Astrocyte of the spinal cord (primary cell): ENCODE results near the gene RACK1.

Source experiments
- DNase-seq: peaks from one replicate; pipeline ENCODE4 v3.0.0; 2011; ENCODE audit warnings: low read depth, low spot score
- H3K4me3 ChIP-seq: 2 replicates; pipeline ENCODE4 v1.5.1; 2011; ENCODE audit warnings: low read depth, mild to moderate bottlenecking, low read length, moderate library complexity
- in situ Hi-C: cut with HindIII; loops from 2 replicates; pipeline ENCODE4 v1.10.0; 2017; ENCODE audit warnings: low sequenced_read_pairs
- TF ChIP-seq, protein P1 (sequence below): IDR thresholded peaks from 2 replicates; pipeline ENCODE4 v1.5.1; 2012; ENCODE audit warnings: low read depth, mild to moderate bottlenecking, low read length, inconsistent platforms

RACK1 gene

DNA sequence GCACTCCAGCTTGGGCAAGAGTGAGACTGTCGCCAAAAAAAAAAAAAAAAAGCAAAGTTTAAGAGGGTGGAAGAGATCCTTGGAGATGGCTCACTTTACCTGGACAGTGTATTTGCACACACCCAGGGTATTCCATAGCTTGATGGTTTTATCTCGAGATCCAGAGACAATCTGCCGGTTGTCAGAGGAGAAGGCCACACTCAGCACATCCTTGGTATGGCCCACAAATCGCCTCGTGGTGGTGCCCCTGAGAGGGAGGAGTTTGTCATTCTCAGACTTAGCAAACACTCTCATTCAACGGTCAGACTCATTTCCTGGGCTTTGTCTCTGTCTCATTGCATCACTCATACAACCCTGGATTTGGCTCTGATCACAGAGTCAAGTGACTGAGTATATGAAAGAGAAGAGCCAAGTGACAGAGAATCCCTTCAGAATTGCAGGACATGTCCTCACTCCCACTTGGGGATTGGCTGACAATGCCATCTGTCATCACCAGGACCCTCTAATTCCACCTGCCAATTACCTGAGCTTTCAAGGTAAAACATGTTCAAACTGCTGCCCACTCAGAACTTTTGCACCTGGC lies 2.2 kb downstream of the RACK1 start:
- DNase-seq, result peak; percentile 77
- in situ Hi-C loops, result no loop called here

DNA sequence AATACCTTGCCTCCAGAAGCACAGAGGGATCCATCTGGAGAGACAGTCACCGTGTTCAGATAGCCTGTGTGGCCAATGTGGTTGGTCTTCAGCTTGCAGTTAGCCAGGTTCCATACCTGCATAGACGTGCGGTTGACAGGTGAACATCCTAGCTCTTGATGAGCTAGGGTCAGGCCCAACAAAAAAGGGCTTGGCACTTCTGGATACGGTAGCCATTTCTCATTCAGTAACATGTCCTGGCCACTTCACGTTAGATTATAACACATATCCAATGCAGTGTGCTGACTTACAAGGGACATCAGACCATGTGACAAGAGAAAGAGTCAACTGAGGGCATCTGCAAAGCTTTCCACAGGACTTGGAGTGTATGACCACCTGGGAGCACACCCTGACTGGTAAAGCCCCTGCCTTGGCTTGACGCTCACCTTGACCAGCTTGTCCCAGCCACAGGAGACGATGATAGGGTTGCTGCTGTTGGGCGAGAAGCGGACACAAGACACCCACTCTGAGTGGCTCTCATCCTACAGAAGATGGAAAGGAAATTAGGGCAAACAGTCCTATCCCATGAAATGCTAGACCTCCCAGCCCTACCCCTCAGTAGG lies 4.5 kb downstream of the RACK1 start:
- no peak for DNase-seq
- in situ Hi-C loops, result no loop called here
- TF ChIP-seq, protein P1, sequence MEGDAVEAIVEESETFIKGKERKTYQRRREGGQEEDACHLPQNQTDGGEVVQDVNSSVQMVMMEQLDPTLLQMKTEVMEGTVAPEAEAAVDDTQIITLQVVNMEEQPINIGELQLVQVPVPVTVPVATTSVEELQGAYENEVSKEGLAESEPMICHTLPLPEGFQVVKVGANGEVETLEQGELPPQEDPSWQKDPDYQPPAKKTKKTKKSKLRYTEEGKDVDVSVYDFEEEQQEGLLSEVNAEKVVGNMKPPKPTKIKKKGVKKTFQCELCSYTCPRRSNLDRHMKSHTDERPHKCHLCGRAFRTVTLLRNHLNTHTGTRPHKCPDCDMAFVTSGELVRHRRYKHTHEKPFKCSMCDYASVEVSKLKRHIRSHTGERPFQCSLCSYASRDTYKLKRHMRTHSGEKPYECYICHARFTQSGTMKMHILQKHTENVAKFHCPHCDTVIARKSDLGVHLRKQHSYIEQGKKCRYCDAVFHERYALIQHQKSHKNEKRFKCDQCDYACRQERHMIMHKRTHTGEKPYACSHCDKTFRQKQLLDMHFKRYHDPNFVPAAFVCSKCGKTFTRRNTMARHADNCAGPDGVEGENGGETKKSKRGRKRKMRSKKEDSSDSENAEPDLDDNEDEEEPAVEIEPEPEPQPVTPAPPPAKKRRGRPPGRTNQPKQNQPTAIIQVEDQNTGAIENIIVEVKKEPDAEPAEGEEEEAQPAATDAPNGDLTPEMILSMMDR, result no peak
- no peak overlapping the region for H3K4me3 ChIP-seq

More for the DNA sequence above, 2.2 kb downstream of the RACK1 start:
- TF ChIP-seq, protein P1, result peak; percentile 12
- H3K4me3 ChIP-seq, result peak overlapping the region; percentile 86

DNA sequence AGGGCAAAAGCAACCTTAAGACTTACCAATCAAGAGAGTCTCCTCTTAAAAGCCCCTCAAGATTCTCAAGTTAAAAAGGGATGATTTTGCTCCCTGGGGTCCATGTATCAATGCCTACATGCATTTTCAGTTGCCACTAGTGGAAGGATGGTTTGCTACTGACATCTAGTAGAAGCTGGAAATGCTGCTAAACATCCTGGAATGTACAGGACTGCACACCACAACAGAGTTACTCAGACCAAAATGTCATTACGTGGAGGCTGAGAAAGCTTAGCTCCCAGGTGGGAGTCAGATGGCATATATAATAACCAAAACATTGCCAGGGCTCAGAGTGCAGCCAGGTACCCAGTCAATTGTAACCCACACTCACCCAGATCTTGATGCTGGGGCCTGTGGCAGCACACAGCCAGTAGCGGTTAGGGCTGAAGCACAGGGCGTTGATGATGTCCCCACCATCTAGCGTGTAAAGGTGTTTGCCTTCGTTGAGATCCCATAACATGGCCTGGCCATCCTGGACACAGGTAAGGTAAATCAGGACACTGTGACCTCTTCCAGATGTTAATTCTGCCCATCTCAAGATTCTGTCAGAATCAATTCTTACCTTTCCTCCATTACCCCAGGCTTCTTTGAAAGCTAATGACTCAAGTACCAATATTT lies 5.8 kb downstream of the RACK1 start:
- DNase-seq, result no peak
- TF ChIP-seq, protein P1, result no peak
- H3K4me3 ChIP-seq, result no peak overlapping the region
- in situ Hi-C loops, result no loop called here

DNA sequence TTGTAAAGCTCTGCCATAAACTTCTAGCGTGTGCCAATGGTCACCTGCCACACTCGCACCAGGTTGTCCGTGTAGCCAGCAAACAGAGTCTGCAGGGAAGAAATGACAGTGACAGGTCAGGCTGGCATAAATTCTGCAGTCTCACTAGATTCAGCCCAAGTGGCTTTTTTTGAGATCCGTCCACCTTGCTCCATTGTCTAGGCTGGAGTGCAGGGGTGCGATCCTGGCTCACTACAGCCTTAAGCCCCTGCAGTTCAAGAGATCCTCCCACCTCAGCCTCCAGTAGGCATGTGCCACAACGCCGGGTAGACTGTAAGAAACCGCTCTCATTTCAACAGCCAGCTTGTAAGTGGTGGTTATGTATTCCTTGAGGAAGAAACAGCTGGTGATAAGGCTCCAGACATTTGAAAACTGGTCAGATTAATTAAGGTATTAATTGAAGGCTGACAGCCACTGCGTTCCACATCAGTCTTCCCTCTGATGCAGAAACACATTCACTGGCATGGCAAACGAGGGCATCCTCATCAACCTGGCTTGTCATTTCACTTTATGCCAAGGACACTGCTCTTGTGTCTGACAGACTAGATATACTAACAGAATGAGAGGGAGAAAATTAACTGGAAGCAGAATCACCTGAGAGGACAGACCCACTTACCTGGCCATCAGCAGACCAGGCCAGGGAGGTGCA lies 6.6 kb downstream of the RACK1 start:
- TF ChIP-seq, protein P1, result no peak
- in situ Hi-C loops, result no loop called here
- H3K4me3 ChIP-seq, result no peak overlapping the region
- DNase-seq, result no peak

DNA sequence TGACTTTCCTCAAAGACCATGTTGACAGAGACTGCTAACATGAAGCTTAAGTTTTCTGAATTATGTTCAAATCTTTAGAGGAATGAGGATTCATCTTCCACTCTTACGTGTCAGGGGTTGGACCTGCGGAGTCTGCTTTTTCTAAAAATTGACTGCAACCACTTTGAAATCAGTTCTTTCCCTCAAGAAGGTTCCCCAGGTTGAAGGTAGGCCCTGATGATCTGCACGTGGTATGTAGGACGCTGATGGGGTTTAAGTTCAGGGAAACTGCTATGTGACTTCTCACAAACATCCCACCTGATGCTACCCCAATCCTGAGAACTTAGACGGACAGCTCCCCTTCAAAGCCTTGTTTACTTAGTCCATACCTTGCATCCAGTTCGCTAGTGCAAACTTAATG lies 7.2 kb downstream of the RACK1 start:
- in situ Hi-C loops, result no loop called here

More for the DNA sequence above, 7.2 kb downstream of the RACK1 start:
- TF ChIP-seq, protein P1, result no peak
- no peak for DNase-seq
- H3K4me3 ChIP-seq, result no peak overlapping the region
